HL-60 (cell line): Measurements from ENCODE around the gene TBXT.

Experiments used
- DNase-seq, 2 experiments: peaks; one replicate each; pipeline ENCODE4 v3.0.0-alpha.2; 2010 to 2020; ENCODE audit warnings: low read depth in 1 of 2, low spot score in 1 of 2
- H3K27ac ChIP-seq: fragments of 250-450 bp; sonication (Bioruptor Pico); replicated peaks from 2 replicates; pipeline ENCODE4 v1.5.1; 2020; ENCODE audit warnings: mild to moderate bottlenecking, moderate library complexity
- H3K27me3 ChIP-seq: fragments of 250-450 bp; sonication (Bioruptor Pico); 2 replicates; pipeline ENCODE4 v1.5.1; 2021; ENCODE audit warnings: mild to moderate bottlenecking, moderate library complexity; ENCODE audit not compliant: insufficient read depth, poor library complexity, severe bottlenecking
- H3K4me3 ChIP-seq: replicated peaks from 2 replicates; pipeline ENCODE4 v1.5.1; 2011; ENCODE audit warnings: mild to moderate bottlenecking, control low read depth, low read length; ENCODE audit not compliant: insufficient read depth
- CTCF ChIP-seq: IDR thresholded peaks from one replicate; pipeline ENCODE4 v1.5.1; 2011; ENCODE audit warnings: low read length, control low read depth, inconsistent platforms; ENCODE audit not compliant: insufficient read depth
- GABPA ChIP-seq: IDR thresholded peaks from 2 replicates; pipeline ENCODE4 v1.6.1; 2012; ENCODE audit warnings: low read depth
- POLR2AphosphoS5 ChIP-seq: IDR thresholded peaks from 2 replicates; pipeline ENCODE4 v1.6.1; 2012; ENCODE audit warnings: low read depth
- REST ChIP-seq: IDR thresholded peaks from 2 replicates; pipeline ENCODE4 v1.6.1; 2012; ENCODE audit warnings: low read depth; ENCODE audit not compliant: insufficient replicate concordance
- SPI1 ChIP-seq: IDR thresholded peaks from 2 replicates; pipeline ENCODE4 v1.6.1; 2012; ENCODE audit warnings: low read depth, mild to moderate bottlenecking, borderline replicate concordance

The TBXT gene

GRCh38 chr6:166151798-166152197 lies 15.9 kb downstream of the TBXT start:
- TF ChIP-seq SPI1 (no peak), CTCF (no peak), POLR2AphosphoS5 (no peak), REST (no peak), GABPA (no peak)
- no peaks in the 10 kb centered on the region for H3K27me3 ChIP-seq
- H3K27ac ChIP-seq = no peak overlapping the region
- DNase-seq = no peak
- no peak overlapping the region for H3K4me3 ChIP-seq

GRCh38 chr6:166145751-166146150 lies 21.9 kb downstream of the TBXT start:
- no peak for TF ChIP-seq GABPA
- no peak for TF ChIP-seq SPI1
- TF ChIP-seq POLR2AphosphoS5 = no peak
- no peak for TF ChIP-seq REST
- no peak for TF ChIP-seq CTCF
- DNase-seq = no peak
- Histone ChIP-seq H3K4me3 (no peak overlapping the region), H3K27me3 (no peaks in the 10 kb centered on the region), H3K27ac (no peak overlapping the region)

GRCh38 chr6:166143011-166143410 lies 24.6 kb downstream of the TBXT start:
- Histone ChIP-seq H3K4me3 (no peak overlapping the region), H3K27ac (no peak overlapping the region), H3K27me3 (no peaks in the 10 kb centered on the region)
- no peak for TF ChIP-seq POLR2AphosphoS5
- TF ChIP-seq REST = no peak
- no peak for TF ChIP-seq SPI1
- no peak for TF ChIP-seq GABPA
- no peak for TF ChIP-seq CTCF
- DNase-seq = no peak
